HEK293 (cell line): ENCODE data around the gene MACF1.

ENCODE experiments used
- SALL2 ChIP-seq: fragments of 450-650 bp; formaldehyde crosslinking; IDR thresholded peaks from 2 replicates; pipeline ENCODE4 v1.5.0; 2017; ENCODE audit warnings: missing biosample characterization, mild to moderate bottlenecking, missing genetic modification characterization, borderline replicate concordance
- YY1 ChIP-seq: fragments of 450-650 bp; formaldehyde crosslinking; IDR thresholded peaks from 2 replicates; pipeline ENCODE4 v1.5.1; 2018; ENCODE audit warnings: missing biosample characterization, missing genetic modification characterization
- ZFP37 ChIP-seq: fragments of 450-650 bp; formaldehyde crosslinking; IDR thresholded peaks from 2 replicates; pipeline ENCODE4 v1.5.1; 2016; ENCODE audit warnings: missing biosample characterization, missing genetic modification characterization
- ZNF561 ChIP-seq: fragments of 450-650 bp; IDR thresholded peaks from 2 replicates; pipeline ENCODE4 v1.5.1; 2018; ENCODE audit warnings: missing biosample characterization, missing genetic modification characterization, borderline replicate concordance
- ZNF571 ChIP-seq: fragments of 450-650 bp; formaldehyde crosslinking; IDR thresholded peaks from 2 replicates; pipeline ENCODE4 v1.5.0; 2017; ENCODE audit warnings: missing biosample characterization, missing genetic modification characterization
- TF ChIP-seq, protein P1 (sequence below): fragments of 450-650 bp; formaldehyde crosslinking; IDR thresholded peaks from 2 replicates; pipeline ENCODE4 v1.5.1; 2016; ENCODE audit warnings: missing biosample characterization, missing genetic modification characterization
- TF ChIP-seq, protein P2 (sequence below): fragments of 450-650 bp; formaldehyde crosslinking; IDR thresholded peaks from 2 replicates; pipeline ENCODE4 v1.5.1; 2016; ENCODE audit warnings: missing biosample characterization, missing genetic modification characterization

DNA sequence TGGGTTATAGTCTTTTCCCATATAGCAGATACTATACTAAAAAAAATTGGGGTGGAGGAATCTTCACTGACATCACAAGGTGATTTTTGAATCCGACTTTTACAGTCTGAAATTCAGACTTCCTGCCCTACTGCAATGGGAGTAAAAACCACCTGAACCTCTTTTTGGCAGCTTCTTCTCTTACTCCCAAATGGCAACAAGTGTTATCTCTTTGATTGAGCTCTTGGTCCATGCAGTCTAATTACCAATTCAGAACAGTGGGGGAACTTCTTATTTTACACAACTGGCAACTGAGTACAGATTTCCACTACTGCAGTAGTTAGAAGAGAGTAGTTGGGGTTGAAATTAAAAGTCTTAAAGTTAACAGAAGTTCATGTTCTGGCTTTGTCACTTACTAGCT, 62.3 kb downstream of the MACF1 start:
- no peak for TF ChIP-seq ZFP37
- TF ChIP-seq, protein P1, sequence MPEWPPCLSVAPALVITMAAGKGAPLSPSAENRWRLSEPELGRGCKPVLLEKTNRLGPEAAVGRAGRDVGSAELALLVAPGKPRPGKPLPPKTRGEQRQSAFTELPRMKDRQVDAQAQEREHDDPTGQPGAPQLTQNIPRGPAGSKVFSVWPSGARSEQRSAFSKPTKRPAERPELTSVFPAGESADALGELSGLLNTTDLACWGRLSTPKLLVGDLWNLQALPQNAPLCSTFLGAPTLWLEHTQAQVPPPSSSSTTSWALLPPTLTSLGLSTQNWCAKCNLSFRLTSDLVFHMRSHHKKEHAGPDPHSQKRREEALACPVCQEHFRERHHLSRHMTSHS (tag by site-specific recombination): no peak
- TF ChIP-seq ZNF561 (tag by site-specific recombination): no peak
- no peak for TF ChIP-seq SALL2 (tag by site-specific recombination)
- no peak for TF ChIP-seq ZNF571 (tag by site-specific recombination)
- TF ChIP-seq YY1 (tag by site-specific recombination): no peak
- TF ChIP-seq, protein P2, sequence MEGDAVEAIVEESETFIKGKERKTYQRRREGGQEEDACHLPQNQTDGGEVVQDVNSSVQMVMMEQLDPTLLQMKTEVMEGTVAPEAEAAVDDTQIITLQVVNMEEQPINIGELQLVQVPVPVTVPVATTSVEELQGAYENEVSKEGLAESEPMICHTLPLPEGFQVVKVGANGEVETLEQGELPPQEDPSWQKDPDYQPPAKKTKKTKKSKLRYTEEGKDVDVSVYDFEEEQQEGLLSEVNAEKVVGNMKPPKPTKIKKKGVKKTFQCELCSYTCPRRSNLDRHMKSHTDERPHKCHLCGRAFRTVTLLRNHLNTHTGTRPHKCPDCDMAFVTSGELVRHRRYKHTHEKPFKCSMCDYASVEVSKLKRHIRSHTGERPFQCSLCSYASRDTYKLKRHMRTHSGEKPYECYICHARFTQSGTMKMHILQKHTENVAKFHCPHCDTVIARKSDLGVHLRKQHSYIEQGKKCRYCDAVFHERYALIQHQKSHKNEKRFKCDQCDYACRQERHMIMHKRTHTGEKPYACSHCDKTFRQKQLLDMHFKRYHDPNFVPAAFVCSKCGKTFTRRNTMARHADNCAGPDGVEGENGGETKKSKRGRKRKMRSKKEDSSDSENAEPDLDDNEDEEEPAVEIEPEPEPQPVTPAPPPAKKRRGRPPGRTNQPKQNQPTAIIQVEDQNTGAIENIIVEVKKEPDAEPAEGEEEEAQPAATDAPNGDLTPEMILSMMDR: no peak
